ENCODE data around the gene UTP3. TPM values are rescaled to one million over a fixed set of nuclear protein-coding genes. Genes with fewer than 3 reads are reported as not detected.

Gene UTP3
- total and polyA plus RNA-seq, 9 of the 15 experiments (the other 6 are each of a cell fraction or from before 2014, with no cell fraction given), result 11.9 to 69.3 (median 34.0) TPM

DNA sequence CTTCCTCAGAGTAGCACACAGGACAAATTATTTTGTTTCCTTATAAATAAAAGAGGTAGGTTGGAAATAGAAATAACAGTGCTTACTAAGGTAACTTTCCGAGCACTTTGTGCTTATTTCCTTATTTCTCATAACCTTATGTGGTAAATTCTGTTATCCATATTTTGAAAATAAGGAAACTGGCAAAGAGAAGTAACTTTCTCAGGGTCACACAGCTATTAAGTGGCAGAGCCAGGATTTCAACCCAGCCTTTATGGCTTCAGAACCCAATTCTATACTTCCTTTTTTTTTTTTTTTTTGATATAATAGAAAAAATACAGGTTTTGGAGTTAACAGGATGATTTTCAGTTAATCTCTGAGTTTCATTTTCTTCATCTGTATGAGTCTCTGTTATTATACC, 3.3 kb downstream of the UTP3 start:
- Histone ChIP-seq H3K4me2 (ENCODE audit: insufficient read depth, low read length) (no peak overlapping the region), H3K27ac (ENCODE audit: extremely low read depth, low read depth, low read length) (no peak overlapping the region), H3K4me1 (replicated peaks in 1 of 2; ENCODE audit: control insufficient read depth in 2 of 2, insufficient read depth in 2 of 2, low read length in 2 of 2) (peaks cover 7 to 12% of the 10 kb centered on the region in 2 experiments), H4K20me1 (replicated peaks; ENCODE audit: control insufficient read depth, insufficient read depth, low read length) (peaks cover 14% of the 10 kb centered on the region), H3K79me2 (ENCODE audit: control insufficient read depth, insufficient read depth, low read length) (peaks cover 42% of the 10 kb centered on the region), H3K9ac (ENCODE audit: insufficient read depth in 1 of 2, low read depth in 2 of 2, low read length in 2 of 2) (no peak overlapping the region), H3K4me3 (no peak overlapping the region), H3K9me1 (ENCODE audit: control insufficient read depth, insufficient read depth, low read length) (no peaks in the 10 kb centered on the region), H2AFZ (ENCODE audit: low read depth, low read length) (no peak overlapping the region), H3K9me3 (replicated peaks; ENCODE audit: control insufficient read depth, insufficient read depth, low read depth, low read length) (no peaks in the 10 kb centered on the region), H3K27me3 (ENCODE audit: control insufficient read depth in 2 of 2, insufficient read depth in 2 of 2, low read length in 2 of 2) (no peaks in the 10 kb centered on the region), H3K36me3 (ENCODE audit: control insufficient read depth, insufficient read depth, low read length) (peaks cover 24% of the 10 kb centered on the region)
- ChIA-PET CTCF (ENCODE audit: low intra/inter-chr PET ratio) (no interaction called here), POLR2A (interaction anchor here (0.7 kb wide), 1 partner anchor 13 kb away, joined by 4 read pairs; no protein-coding TSS in a partner anchor)
- intact Hi-C loops (cut with micrococcal nuclease) (no loop called here), in situ Hi-C loops (cut with MboI) (no loop called here)
- ATAC-seq (no peak), DNase-seq (ENCODE audit: extremely low read depth in 1 of 4, low spot score in 3 of 4) (no peak), FAIRE-seq (no peak)
- BruUV-seq (replicated peaks), result no TSS peak
- 88% methylated on average over 1 of the region's 1 CpG for WGBS (ENCODE audit: insufficient coverage, low coverage, missing lambda C conversion rate)
- TF ChIP-seq POLR2AphosphoS2 (IDR thresholded peaks at IDR 0.05; ENCODE audit: low read length), result no peak
- no peak for TF ChIP-seq ZSCAN29 (IDR thresholded peaks at IDR 0.05)
- no peak for TF ChIP-seq KAT8 (IDR thresholded peaks at IDR 0.05; ENCODE audit: low read depth)
- TF ChIP-seq CTCFL (IDR thresholded peaks at IDR 0.05; ENCODE audit: borderline replicate concordance, insufficient read depth, low read depth, low read length, poor library complexity, severe bottlenecking), result no peak
- no peak for TF ChIP-seq ZNF76 (CRISPR knock-in tag; IDR thresholded peaks at IDR 0.05; ENCODE audit: borderline replicate concordance)
- no peak for TF ChIP-seq BRD9 (IDR thresholded peaks at IDR 0.05; ENCODE audit: low read depth, partially characterized antibody)
- no peak for TF ChIP-seq SAP30 (IDR thresholded peaks at IDR 0.05; ENCODE audit: borderline replicate concordance, insufficient read depth, low read depth, low read length, poor library complexity, severe bottlenecking)
- no peak for TF ChIP-seq ZNF707 (CRISPR knock-in tag; conservative IDR thresholded peaks at IDR 0.05)
- TF ChIP-seq ARID1B (IDR thresholded peaks at IDR 0.05), result no peak
- TF ChIP-seq, protein P1, sequence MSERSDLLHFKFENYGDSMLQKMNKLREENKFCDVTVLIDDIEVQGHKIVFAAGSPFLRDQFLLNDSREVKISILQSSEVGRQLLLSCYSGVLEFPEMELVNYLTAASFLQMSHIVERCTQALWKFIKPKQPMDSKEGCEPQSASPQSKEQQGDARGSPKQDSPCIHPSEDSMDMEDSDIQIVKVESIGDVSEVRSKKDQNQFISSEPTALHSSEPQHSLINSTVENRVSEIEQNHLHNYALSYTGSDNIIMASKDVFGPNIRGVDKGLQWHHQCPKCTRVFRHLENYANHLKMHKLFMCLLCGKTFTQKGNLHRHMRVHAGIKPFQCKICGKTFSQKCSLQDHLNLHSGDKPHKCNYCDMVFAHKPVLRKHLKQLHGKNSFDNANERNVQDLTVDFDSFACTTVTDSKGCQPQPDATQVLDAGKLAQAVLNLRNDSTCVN (CRISPR knock-in tag; IDR thresholded peaks at IDR 0.05), result no peak
- TF ChIP-seq MAFG (tag; conservative IDR thresholded peaks at IDR 0.05), result no peak
- TF ChIP-seq BCLAF1 (IDR thresholded peaks at IDR 0.05; ENCODE audit: borderline replicate concordance in 1 of 2, control insufficient read depth in 1 of 2, low read depth in 2 of 2, low read length in 1 of 2), result no peak
- TF ChIP-seq, protein P2, sequence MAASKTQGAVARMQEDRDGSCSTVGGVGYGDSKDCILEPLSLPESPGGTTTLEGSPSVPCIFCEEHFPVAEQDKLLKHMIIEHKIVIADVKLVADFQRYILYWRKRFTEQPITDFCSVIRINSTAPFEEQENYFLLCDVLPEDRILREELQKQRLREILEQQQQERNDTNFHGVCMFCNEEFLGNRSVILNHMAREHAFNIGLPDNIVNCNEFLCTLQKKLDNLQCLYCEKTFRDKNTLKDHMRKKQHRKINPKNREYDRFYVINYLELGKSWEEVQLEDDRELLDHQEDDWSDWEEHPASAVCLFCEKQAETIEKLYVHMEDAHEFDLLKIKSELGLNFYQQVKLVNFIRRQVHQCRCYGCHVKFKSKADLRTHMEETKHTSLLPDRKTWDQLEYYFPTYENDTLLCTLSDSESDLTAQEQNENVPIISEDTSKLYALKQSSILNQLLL (CRISPR knock-in tag; IDR thresholded peaks at IDR 0.05; ENCODE audit: borderline replicate concordance), result no peak

All from K562 (cell line).